Transverse colon (tissue), 4 donors: ENCODE measurements around the gene DCAF12. TPM values are rescaled to one million over a fixed set of nuclear protein-coding genes. Genes with fewer than 3 reads are reported as not detected.

ENCODE experiments used
- DNase-seq: peaks from one replicate; pipeline ENCODE4 v3.0.0-alpha.2; 2019
- H3K27ac ChIP-seq, 4 donors: fragments of 200-600 bp; sonication (generic); 2 replicates each; pipeline ENCODE4 v1.5.1; 2016 to 2018; ENCODE audit warnings: inconsistent platforms in 4 of 4
- H3K27me3 ChIP-seq: fragments of 200-600 bp; sonication (generic); 2 replicates; pipeline ENCODE4 v1.5.1; 2017; ENCODE audit warnings: inconsistent platforms
- H3K36me3 ChIP-seq, 4 donors: fragments of 200-600 bp; sonication (generic); 2 replicates each; pipeline ENCODE4 v1.5.1; 2017 to 2019; ENCODE audit warnings: inconsistent platforms in 4 of 4
- H3K4me1 ChIP-seq, 4 donors: fragments of 200-600 bp; sonication (generic); 2 replicates each; pipeline ENCODE4 v1.5.1; 2017 to 2020; ENCODE audit warnings: inconsistent platforms in 4 of 4
- H3K4me3 ChIP-seq, 4 donors: fragments of 200-600 bp; sonication (generic); 1 replicate in 1 of 4; 2 replicates in 3 of 4; pipeline versions ENCODE4 v1.5.1 to v1.6.1; 2017 to 2019; ENCODE audit warnings: inconsistent platforms in 4 of 4
- H3K9me3 ChIP-seq, 2 donors: fragments of 200-600 bp; sonication (generic); 2 replicates each; pipeline ENCODE4 v1.5.1; 2017 to 2019; ENCODE audit warnings: inconsistent platforms in 2 of 2
- EP300 ChIP-seq: sonication (generic); formaldehyde crosslinking; IDR thresholded peaks from one replicate; pipeline ENCODE4 v1.6.1; 2017; ENCODE audit warnings: antibody characterized with exemption, low read depth
- POLR2A ChIP-seq: fragments of 450-650 bp; IDR thresholded peaks from one replicate; pipeline ENCODE4 v1.6.1; 2016; ENCODE audit warnings: antibody characterized with exemption, mild to moderate bottlenecking, moderate library complexity
- POLR2AphosphoS5 ChIP-seq, 3 donors: sonication (generic); formaldehyde crosslinking; IDR thresholded peaks; one replicate each; pipeline ENCODE4 v1.6.1; 2016; ENCODE audit warnings: antibody characterized with exemption in 3 of 3
- WGBS, 2 donors: methylation state at CpG; one replicate each; pipeline ENCODE4 v1.1.5; 2018; ENCODE audit warnings: low coverage in 1 of 2; 5-methylcytosine and 5-hydroxymethylcytosine counted together
- in situ Hi-C, 4 donors: fragments of 200-750 bp; cut with MboI; loops; one replicate each; pipeline versions ENCODE4 v1.15.0 to v1.15.1; 2017; ENCODE audit warnings: low sequenced_read_pairs in 3 of 4, low pct_ligation_motif_present in 1 of 4, low pct_unique_long_range_greater_than_20kb in 1 of 4
- intact Hi-C: fragments of 100-400 bp; cut with DNase I; formaldehyde crosslinking; loops from one replicate; pipeline ENCODE4 v1.15.1; 2023; ENCODE audit warnings: low total_unique reads
- total RNA-seq, 4 donors: library from RNA; depleted of rRNA; stranded (reverse); fragments of >200 nt; gene quantifications; one replicate each; pipeline ENCODE4 v1.1.0, GENCODE V29; 2016
- TF ChIP-seq, protein P1 (sequence below), 5 experiments: fragments of 200-600 bp in 3 of 5; fragments of 450-650 bp in 2 of 5; sonication (generic) in 3 of 5; IDR thresholded peaks; 1 replicate in 2 of 5; 2 replicates in 3 of 5; pipeline ENCODE4 v1.5.1; 2016 to 2017; ENCODE audit warnings: antibody characterized with exemption in 5 of 5, inconsistent platforms in 3 of 5, mild to moderate bottlenecking in 2 of 5, moderate library complexity in 1 of 5

DCAF12 gene
- total RNA-seq, 4 donors from 2014 or later = 22.1 to 29.7 (median 26.3) TPM

DNA sequence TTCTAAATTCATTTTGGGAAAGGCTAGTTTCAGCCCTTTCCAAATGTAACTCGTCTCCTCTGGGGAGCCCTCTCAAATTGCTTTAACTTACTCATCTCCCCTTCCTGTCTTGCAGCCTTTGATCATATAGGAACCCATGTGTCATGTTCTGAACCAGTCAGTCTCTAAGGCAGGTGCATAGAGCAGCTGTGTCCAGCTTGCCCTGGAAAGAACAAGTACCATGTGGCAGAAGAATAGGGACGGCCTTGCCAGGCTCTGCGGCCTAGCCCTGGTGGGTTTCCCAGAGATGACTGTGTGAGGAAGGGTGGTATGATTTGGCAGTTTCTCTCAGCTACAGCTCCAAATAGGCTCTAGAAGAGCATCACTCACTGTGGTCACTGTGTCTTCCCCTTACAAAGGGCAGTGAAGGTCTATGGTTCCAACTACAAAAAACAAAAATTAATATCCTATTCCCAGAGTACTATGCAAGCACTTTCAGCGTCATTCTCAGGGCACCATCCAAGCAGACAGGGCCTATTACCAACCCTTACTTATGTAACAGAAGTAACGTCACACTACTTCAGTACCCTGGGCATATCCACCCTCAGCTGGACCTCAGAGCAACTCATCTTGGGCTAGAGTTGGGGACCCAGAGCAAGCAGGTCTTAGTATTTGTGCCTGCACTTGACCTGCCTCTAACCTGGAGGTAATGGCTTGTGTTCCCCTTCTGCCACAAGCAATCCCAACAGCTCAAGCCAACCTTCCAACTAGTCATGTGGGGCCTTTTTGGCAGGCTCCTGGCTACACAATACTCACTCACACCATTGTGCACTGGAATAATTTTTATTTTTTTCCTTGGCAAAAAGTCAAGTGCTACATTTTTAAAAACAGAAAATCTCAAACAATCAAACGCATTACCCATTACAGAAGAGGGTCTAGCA, 40.7 kb downstream of the DCAF12 start:
- H3K27me3 ChIP-seq = no peaks in the 10 kb centered on the region
- intact Hi-C loops = no loop called here
- 82 to 93% methylated on average over 3 to 6 of the region's 6 CpGs for WGBS, 2 donors
- in situ Hi-C loops = no loop called here
- no peaks in the 10 kb centered on the region for H3K9me3 ChIP-seq
- no peak overlapping the region for H3K4me3 ChIP-seq
- no peak for DNase-seq
- peak overlapping the region; percentile 38 to 62 (median 56) for H3K27ac ChIP-seq
- peaks cover 0 to 33% (median 16%) of the 10 kb centered on the region in 4 donors for H3K36me3 ChIP-seq
- no peak for TF ChIP-seq POLR2A
- TF ChIP-seq, protein P1, sequence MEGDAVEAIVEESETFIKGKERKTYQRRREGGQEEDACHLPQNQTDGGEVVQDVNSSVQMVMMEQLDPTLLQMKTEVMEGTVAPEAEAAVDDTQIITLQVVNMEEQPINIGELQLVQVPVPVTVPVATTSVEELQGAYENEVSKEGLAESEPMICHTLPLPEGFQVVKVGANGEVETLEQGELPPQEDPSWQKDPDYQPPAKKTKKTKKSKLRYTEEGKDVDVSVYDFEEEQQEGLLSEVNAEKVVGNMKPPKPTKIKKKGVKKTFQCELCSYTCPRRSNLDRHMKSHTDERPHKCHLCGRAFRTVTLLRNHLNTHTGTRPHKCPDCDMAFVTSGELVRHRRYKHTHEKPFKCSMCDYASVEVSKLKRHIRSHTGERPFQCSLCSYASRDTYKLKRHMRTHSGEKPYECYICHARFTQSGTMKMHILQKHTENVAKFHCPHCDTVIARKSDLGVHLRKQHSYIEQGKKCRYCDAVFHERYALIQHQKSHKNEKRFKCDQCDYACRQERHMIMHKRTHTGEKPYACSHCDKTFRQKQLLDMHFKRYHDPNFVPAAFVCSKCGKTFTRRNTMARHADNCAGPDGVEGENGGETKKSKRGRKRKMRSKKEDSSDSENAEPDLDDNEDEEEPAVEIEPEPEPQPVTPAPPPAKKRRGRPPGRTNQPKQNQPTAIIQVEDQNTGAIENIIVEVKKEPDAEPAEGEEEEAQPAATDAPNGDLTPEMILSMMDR (IDR thresholded peaks at IDR 0.05) = no peak
- peaks cover 0 to 8% (median 2%) of the 10 kb centered on the region in 4 donors for H3K4me1 ChIP-seq

DNA sequence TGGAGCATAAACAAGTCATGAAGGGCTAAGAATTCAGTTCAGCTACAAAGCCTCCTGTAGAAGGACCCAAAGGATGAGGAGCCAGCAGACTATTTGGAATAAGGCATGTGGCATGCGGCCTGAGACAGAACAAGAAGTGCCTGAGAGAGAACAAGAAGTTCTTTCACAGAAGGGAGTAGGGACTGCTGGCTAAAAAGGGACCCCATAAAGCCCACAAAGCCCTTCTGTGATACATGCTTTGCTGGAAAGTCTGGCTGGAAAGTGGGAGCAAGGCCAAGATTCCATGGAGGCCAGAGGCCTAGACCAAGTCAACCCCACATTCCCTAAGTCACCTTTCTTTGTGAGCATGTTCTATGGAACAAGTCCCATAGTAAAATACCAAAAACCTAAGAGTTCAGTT, 41.9 kb downstream of the DCAF12 start:
- TF ChIP-seq POLR2A = no peak
- TF ChIP-seq POLR2AphosphoS5 (IDR thresholded peaks at IDR 0.05) = peak in 2 of 3 donors; percentile 28 to 47
- TF ChIP-seq, protein P1 (IDR thresholded peaks at IDR 0.05) = no peak
- TF ChIP-seq EP300 = peak; percentile 42
- peak; percentile 14 for DNase-seq
- in situ Hi-C loops (no loop called here), intact Hi-C loops (no loop called here)
- H3K9me3 ChIP-seq = no peaks in the 10 kb centered on the region
- peaks cover 0 to 8% (median 2%) of the 10 kb centered on the region in 4 donors for H3K4me1 ChIP-seq
- 40% methylated on average over 1 of the region's 1 CpG; no CpG with 5 or more reads in 1 of the 2 donors for WGBS, 2 donors
- peaks cover 0 to 25% (median 12%) of the 10 kb centered on the region in 4 donors for H3K36me3 ChIP-seq
- H3K27ac ChIP-seq = peak overlapping the region; percentile 54 to 62 (median 56)
- no peaks in the 10 kb centered on the region for H3K27me3 ChIP-seq
- no peak overlapping the region for H3K4me3 ChIP-seq

DNA sequence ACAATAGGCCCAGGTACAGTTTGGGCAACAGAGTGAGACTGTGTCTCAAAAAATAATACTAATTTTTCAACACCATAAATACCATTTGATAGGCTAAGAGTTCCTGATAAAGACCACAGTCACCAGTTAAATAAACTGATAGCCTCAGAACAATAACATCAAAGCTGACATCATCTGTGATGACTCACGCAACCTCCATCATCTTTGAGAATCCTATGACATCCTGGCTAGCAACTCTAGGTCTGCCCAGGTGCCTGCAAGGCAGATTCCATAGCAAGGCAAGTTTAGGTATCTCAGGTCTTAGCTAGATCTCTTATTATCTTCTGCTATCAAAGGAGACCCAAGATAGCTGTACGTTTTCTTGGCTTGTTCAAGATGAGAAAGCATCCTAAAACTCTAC, 47.3 kb downstream of the DCAF12 start:
- Histone ChIP-seq H3K27me3 (no peaks in the 10 kb centered on the region), H3K9me3 (no peaks in the 10 kb centered on the region), H3K4me1 (peaks cover 0 to 3% (median 1%) of the 10 kb centered on the region in 4 donors), H3K36me3 (no peaks in the 10 kb centered on the region), H3K27ac (no peak overlapping the region), H3K4me3 (no peak overlapping the region)
- in situ Hi-C loops = loop anchor here in 1 of 4 donors (10.0 kb wide), 1 partner anchor 74 kb away; no protein-coding TSS in a partner anchor
- 85% methylated on average over 2 of the region's 2 CpGs; no CpG with 5 or more reads in 1 of the 2 donors for WGBS, 2 donors
- no peak for DNase-seq
- TF ChIP-seq POLR2A (no peak), EP300 (no peak), POLR2AphosphoS5 (IDR thresholded peaks at IDR 0.05) (no peak)
- TF ChIP-seq, protein P1 (IDR thresholded peaks at IDR 0.05) = no peak
- intact Hi-C loops = no loop called here

DNA sequence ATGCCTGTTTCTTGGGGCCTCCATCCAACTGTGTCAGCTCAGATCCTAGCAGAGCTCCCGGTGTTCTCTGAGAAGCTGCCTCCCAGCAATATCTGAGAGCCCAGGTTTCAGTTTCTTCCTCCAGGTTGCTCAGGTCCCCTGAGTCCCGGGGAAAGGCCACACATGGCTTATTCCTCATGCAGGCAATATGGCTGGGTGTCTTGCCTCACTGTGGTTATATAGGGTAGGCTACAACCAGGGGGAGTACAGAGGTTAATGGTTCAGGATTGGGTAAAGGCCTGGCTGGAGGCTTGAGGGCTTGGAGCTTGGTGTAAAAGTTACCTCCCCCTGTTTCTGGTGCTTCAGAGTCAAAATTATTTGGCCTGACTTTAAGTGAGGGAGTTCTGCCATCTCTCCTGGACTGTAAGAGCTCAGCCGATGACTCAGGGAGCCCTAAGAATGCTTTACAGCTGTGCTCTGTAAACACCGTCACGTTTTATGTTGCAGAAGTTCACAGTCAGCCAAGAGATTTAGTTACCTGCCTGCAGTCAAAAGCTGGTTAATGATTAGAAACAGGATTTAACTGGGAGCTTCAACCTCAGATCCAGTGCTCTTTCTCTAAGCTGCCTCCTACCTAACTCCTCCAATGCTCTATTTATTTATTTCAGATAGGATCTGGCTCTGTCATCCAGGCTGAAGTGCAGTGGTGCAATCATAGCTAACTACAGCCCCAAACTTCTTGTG, 53.5 kb downstream of the DCAF12 start:
- Histone ChIP-seq H3K4me3 (no peak overlapping the region), H3K4me1 (peaks cover 18 to 24% (median 19%) of the 10 kb centered on the region in 4 donors), H3K27me3 (no peaks in the 10 kb centered on the region), H3K36me3 (no peaks in the 10 kb centered on the region), H3K9me3 (no peaks in the 10 kb centered on the region), H3K27ac (peak overlapping the region; percentile 58 to 79 (median 70))
- in situ Hi-C loops (loop anchor here in 1 of 4 donors (10.0 kb wide), 1 partner anchor 68 kb away; no protein-coding TSS in a partner anchor), intact Hi-C loops (no loop called here)
- TF ChIP-seq, protein P1 (IDR thresholded peaks at IDR 0.05) = no peak
- TF ChIP-seq POLR2AphosphoS5 (IDR thresholded peaks at IDR 0.05) = peak in 2 of 3 donors; percentile 62 to 67
- peak; percentile 55 for DNase-seq
- WGBS, 2 donors = 31% methylated on average over 5 of the region's 5 CpGs; no CpG with 5 or more reads in 1 of the 2 donors
